NT2/D1 (cell line): ENCODE data around the gene SPRY2.

Experiments used
- SUZ12 ChIP-seq: IDR thresholded peaks from 2 replicates; pipeline ENCODE4 v1.6.1; 2011; ENCODE audit not compliant: insufficient read length, insufficient read depth; ENCODE audit errors: extremely low read depth
- ZNF274 ChIP-seq: IDR thresholded peaks from 2 replicates; pipeline ENCODE4 v1.6.1; 2011; ENCODE audit warnings: mild to moderate bottlenecking, low read depth, low read length

DNA sequence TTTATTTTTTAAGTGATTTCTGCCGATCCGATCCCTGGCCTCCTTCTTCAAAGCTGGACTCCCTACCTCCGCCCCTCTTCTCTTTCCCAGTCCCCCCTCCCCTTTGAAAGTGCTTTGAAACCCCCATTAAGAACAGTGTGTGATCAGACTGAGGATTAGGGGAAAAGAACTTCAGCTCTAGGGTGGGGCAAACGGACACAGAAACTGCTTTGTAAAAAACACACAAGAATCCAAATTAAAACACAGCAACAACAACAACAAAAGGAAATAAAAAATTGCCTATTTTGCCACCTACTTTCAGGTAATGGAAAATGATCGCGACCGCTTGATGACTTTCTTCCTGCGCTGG lies 1.4 kb downstream of the SPRY2 start:
- TF ChIP-seq SUZ12 = no peak
- no peak for TF ChIP-seq ZNF274
